ENCODE data around the gene PLCZ1.

PLCZ1 gene

DNA sequence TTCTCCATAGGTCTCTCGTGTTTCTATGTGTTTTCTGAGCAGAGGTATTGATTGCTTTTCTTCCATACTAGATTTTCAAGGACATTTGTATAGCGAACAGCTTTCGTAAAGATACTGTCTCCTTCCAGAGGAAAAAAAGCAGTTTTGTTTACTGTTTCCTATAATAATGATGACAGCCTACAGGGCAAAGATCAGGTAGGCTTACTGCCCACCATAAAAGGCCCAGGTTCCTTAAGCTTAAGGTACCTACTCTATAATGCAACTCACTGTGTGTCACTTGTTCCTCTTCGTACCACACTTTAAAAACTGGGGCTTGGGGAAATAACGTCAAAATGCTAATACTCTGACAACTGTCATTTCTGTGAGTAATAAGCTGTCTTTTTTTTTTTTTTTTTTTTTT, 6.7 kb downstream of the PLCZ1 start:
- DNase-seq, result no peak
- H3K9me3 ChIP-seq (ENCODE audit: severe bottlenecking), result peaks cover 6% of the 10 kb centered on the region
- H3K27ac ChIP-seq, result no peak overlapping the region
- H3K27me3 ChIP-seq (ENCODE audit: insufficient read depth, low read depth, severe bottlenecking), result no peaks in the 10 kb centered on the region
- no peaks in the 10 kb centered on the region for H3K36me3 ChIP-seq
- H3K4me3 ChIP-seq (ENCODE audit: low read depth, low read length), result no peak overlapping the region
- TF ChIP-seq, protein P1, sequence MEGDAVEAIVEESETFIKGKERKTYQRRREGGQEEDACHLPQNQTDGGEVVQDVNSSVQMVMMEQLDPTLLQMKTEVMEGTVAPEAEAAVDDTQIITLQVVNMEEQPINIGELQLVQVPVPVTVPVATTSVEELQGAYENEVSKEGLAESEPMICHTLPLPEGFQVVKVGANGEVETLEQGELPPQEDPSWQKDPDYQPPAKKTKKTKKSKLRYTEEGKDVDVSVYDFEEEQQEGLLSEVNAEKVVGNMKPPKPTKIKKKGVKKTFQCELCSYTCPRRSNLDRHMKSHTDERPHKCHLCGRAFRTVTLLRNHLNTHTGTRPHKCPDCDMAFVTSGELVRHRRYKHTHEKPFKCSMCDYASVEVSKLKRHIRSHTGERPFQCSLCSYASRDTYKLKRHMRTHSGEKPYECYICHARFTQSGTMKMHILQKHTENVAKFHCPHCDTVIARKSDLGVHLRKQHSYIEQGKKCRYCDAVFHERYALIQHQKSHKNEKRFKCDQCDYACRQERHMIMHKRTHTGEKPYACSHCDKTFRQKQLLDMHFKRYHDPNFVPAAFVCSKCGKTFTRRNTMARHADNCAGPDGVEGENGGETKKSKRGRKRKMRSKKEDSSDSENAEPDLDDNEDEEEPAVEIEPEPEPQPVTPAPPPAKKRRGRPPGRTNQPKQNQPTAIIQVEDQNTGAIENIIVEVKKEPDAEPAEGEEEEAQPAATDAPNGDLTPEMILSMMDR (IDR thresholded peaks at IDR 0.05; ENCODE audit: low read depth, low read length), result no peak

DNA sequence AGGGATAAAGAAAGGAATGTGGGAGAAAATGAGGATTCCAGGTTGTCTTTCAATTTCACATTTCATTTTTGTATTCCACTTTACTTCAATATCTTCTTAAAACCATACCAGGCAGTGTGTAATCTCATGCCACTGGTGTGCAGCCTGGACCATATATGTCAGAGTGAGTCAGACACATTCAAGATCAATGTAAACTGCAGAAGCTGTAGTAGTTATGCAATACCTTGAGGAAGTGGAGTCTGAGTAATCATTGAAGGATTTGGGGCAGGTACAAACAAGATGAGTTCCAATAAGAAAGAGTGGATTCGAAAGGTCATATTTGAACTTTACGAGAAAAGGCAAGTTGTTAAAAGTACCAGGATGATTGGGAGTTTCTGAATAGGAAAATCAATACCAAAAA, 14.1 kb downstream of the PLCZ1 start:
- Histone ChIP-seq H3K27me3 (ENCODE audit: insufficient read depth, low read depth, severe bottlenecking) (no peaks in the 10 kb centered on the region), H3K27ac (no peak overlapping the region), H3K4me3 (ENCODE audit: low read depth, low read length) (no peak overlapping the region), H3K9me3 (ENCODE audit: severe bottlenecking) (no peaks in the 10 kb centered on the region), H3K36me3 (no peaks in the 10 kb centered on the region)
- TF ChIP-seq, protein P1 (IDR thresholded peaks at IDR 0.05; ENCODE audit: low read depth, low read length), result no peak
- no peak for DNase-seq

DNA sequence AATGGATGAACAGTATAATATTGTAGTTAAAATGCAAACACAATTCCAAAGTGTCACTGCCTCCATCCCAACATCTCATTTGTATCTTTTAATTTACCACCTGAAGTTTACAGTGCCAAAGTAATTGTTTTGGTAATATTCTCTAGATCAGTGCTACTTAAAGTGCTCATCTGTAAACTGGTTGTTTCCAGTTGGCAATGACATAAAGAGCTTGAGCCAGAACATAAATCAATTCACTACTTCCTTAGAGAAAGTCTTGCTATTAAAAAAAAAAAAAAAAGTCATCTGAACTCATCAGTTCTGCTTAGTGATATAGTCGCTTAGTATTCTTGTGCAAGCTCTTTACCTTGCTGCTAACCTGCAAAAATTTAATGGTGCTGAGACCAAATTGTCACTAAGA, 16.4 kb downstream of the PLCZ1 start:
- no peak for DNase-seq
- Histone ChIP-seq H3K27me3 (ENCODE audit: insufficient read depth, low read depth, severe bottlenecking) (no peaks in the 10 kb centered on the region), H3K4me3 (ENCODE audit: low read depth, low read length) (no peak overlapping the region), H3K36me3 (no peaks in the 10 kb centered on the region), H3K27ac (no peak overlapping the region), H3K9me3 (ENCODE audit: severe bottlenecking) (no peaks in the 10 kb centered on the region)
- TF ChIP-seq, protein P1 (IDR thresholded peaks at IDR 0.05; ENCODE audit: low read depth, low read length), result no peak

DNA sequence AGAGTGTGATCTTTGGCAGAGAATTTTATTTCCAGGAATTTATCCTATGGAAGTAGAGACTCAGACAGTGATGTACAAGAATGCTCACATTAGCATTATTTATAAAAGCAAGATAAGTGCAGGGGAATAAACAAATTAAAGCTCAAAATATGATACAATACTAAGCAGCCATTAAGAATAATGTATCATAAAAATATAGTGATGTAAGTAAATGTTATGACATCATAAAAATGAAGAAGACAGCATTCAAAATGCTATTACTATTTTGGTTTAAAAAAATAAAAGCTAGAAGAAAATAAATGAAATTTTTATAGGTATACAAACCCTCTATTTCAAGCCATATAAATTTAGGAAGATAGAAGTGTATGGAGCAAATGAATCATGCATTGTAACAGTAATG, 17.1 kb downstream of the PLCZ1 start:
- Histone ChIP-seq H3K27ac (no peak overlapping the region), H3K36me3 (no peaks in the 10 kb centered on the region), H3K9me3 (ENCODE audit: severe bottlenecking) (no peaks in the 10 kb centered on the region), H3K4me3 (ENCODE audit: low read depth, low read length) (no peak overlapping the region), H3K27me3 (ENCODE audit: insufficient read depth, low read depth, severe bottlenecking) (no peaks in the 10 kb centered on the region)
- no peak for DNase-seq
- TF ChIP-seq, protein P1 (IDR thresholded peaks at IDR 0.05; ENCODE audit: low read depth, low read length), result no peak

DNA sequence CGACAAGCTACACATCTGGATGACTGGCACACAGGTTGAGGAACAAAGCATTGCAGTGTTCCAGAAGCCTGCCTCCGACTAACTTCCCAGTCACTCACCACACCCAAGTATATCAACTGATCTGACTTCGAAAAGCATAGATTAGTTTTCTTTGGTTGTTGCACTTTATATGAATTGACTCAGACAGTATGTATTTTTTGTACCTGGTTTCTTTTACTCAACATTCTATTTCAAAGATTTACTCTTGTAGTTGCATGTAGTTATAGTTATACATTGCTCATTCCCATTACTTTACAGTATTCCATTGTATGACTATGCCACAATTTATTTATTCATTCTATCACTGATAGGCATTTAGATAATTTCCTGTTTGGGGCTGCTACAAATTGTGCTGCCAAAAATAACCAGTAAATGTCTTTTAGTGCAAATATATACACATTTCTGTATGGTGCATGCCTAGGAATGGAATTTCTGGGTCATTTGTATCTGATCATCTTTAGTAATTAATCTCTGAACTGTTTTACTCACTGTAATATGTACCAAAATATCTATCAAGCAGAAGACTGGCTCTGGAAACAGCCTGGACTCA, 17.8 kb downstream of the PLCZ1 start:
- Histone ChIP-seq H3K27me3 (ENCODE audit: insufficient read depth, low read depth, severe bottlenecking) (no peaks in the 10 kb centered on the region), H3K4me3 (ENCODE audit: low read depth, low read length) (no peak overlapping the region), H3K36me3 (no peaks in the 10 kb centered on the region), H3K9me3 (ENCODE audit: severe bottlenecking) (no peaks in the 10 kb centered on the region), H3K27ac (no peak overlapping the region)
- DNase-seq, result no peak
- TF ChIP-seq, protein P1 (IDR thresholded peaks at IDR 0.05; ENCODE audit: low read depth, low read length), result no peak

DNA sequence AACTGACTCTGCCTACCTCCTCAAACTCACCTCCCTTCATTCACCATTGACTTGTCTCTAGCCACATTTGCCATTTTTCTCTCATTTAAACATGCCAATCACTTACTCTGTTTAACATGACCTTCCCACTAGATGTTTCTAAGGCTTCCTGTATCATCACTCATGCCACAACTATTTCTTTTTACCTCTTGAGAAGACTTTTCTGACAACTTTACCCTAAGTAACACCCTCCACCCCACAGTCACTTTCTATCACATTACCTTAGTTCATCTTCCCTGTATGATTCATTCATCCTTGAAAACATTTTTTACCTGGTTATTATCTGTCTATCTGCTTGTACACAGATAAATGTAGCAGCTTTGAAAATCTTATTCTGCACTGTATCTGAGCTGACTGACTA, 19.4 kb downstream of the PLCZ1 start:
- H3K27me3 ChIP-seq (ENCODE audit: insufficient read depth, low read depth, severe bottlenecking), result no peaks in the 10 kb centered on the region
- H3K27ac ChIP-seq, result no peak overlapping the region
- TF ChIP-seq, protein P1 (IDR thresholded peaks at IDR 0.05; ENCODE audit: low read depth, low read length), result no peak
- no peak overlapping the region for H3K4me3 ChIP-seq (ENCODE audit: low read depth, low read length)
- H3K9me3 ChIP-seq (ENCODE audit: severe bottlenecking), result no peaks in the 10 kb centered on the region
- no peaks in the 10 kb centered on the region for H3K36me3 ChIP-seq
- no peak for DNase-seq
